Keratinocyte (primary cell): ENCODE data around the gene PPP3CB.

Experiments
- CTCF ChIP-seq, 3 experiments: IDR thresholded peaks in 1 of 3; conservative IDR thresholded peaks in 1 of 3; optimal IDR thresholded peaks in 1 of 3; 2 replicates in 2 of 3; 3 replicates in 1 of 3; pipeline versions ENCODE3 to v1.5.1; 2011; ENCODE audit warnings: low read length in 3 of 3, mild to moderate bottlenecking in 3 of 3, moderate library complexity in 2 of 3, control low read depth in 1 of 3, inconsistent platforms in 1 of 3; ENCODE audit not compliant: insufficient read depth in 2 of 3; ENCODE audit errors: extremely low read depth in 1 of 3
- EZH2 ChIP-seq: IDR thresholded peaks from one replicate; pipeline ENCODE4 v1.6.1; 2012; ENCODE audit warnings: inconsistent platforms, mild to moderate bottlenecking, low read length, moderate library complexity

GRCh38 chr10:73439055-73439454 is 56.8 kb downstream of the PPP3CB start:
- TF ChIP-seq CTCF (optimal IDR thresholded peaks at IDR 0.05 in 1 of 3, IDR thresholded peaks at IDR 0.05 in 1 of 3, conservative IDR thresholded peaks at IDR 0.05 in 1 of 3; ENCODE audit: extremely low read depth in 1 of 3, insufficient read depth in 2 of 3, low read length in 3 of 3) (no peak), EZH2 (no peak)
